HG03066 (cell line): ENCODE measurements around the gene TPST1.

Experiments
- ATAC-seq: cut with Tn5 transposase; IDR thresholded peaks from one replicate; pipeline ENCODE4 v1.9.1; 2021; ENCODE audit warnings: low read depth; ENCODE audit not compliant: unreplicated experiment

TPST1 gene

GRCh38 chr7:66281678-66282590 is 76.8 kb downstream of the TPST1 start:
- no peak for ATAC-seq

GRCh38 chr7:66282591-66282935 is 77.4 kb downstream of the TPST1 start:
- ATAC-seq: no peak

GRCh38 chr7:66283003-66283920 is 78.1 kb downstream of the TPST1 start:
- ATAC-seq: no peak

DNA sequence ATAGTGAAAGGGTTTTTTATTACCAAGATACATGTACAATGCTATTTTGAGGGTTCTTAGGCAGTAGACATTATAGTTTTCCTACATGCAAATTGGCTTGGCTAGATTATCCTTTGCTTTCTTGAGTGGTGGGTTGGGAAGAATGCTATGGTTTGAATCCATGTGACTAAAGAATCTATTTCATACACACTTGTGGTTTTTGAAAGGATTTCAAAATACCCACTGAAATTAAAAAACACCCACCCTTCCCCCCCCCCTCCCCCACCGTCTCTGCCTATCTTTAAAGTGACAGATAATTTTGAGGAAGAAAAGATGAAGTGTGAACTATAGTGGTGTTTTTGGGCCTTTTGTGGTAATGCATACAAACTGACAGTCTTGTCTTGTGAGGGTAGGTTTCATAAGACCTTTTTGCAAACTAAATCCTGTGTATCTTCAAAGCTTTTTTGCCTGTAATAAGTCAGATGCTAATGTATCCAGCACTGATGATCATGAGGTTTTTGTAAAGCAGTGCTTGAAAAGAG is 90.9 kb downstream of the TPST1 start:
- no peak for ATAC-seq

- no peak for ATAC-seq
Observed at GRCh38 chr7:66296557-66296956, 91.4 kb downstream of the TPST1 start.

- no peak for ATAC-seq
Observed at GRCh38 chr7:66297579-66297978, 92.4 kb downstream of the TPST1 start.

- no peak for ATAC-seq
Observed at GRCh38 chr7:66301249-66301648, 96.1 kb downstream of the TPST1 start.

DNA sequence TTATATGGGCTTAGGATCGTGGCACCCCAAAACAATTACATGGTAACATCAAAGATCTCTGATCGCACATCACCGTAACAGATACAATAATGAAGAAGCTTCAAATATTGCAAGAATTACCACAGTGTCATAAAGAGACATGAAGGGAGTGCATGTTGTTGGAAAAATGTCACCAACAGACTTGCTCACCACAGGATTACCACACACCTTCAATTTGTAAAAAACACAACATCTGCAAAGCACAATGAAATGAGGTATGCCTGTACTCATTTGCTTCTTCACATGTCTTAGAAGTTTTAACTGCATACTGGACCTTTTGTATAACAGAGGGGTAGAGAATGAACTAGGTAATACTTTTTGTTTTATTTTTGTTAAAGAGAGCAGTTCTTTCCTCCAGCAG is 96.6 kb downstream of the TPST1 start:
- ATAC-seq: no peak

DNA sequence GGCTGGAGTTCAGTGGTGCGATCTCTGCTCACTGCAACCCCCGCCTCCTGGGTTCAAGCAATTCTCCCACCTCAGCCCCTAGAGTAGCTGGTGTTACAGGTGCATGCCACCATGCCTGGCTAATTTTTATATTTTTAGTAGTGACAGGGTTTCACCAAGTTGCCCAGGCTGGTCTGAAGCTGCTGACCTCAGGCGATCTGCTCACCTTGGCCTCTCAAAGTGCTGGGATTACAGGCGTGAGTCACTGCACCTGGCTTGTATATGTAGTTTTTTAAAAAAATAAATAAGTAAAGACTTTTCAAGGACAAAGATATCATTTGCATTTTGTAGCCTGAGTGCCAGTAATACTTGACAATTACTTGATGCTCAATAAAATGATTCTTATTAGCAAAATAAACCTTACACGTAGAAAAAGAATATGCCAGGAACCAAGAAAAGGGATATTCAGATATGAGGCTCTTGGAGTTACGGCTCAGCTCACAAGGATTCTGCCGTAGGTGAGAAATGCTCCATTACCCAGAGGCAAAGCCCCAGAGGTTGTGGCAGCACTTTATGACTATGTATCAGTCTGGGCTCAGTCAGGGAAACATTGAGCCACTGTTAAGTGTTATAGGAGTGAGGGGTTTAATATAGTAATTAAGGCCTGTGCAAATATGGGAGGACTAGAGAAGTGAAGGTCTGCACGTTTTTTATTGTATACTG is 98.5 kb downstream of the TPST1 start:
- no peak for ATAC-seq

DNA sequence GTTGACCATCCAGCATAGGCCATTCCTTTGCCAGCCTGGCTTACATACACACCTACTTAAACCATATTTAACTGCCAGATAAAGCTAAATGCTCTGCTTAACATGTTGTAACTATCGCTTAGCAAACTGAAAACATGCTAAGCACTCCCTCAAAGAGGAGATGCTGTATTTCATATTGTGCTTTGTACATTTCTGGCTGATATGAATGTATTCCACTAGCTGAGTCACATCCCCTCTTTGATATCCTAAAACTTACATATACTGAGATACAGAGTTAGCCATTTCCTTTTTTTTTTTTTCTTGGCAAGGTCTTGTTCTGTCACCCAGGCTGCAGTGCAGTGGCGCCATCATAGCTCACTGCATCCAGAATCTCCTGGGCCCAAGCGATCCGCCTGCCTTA is 99.4 kb downstream of the TPST1 start:
- ATAC-seq: no peak

GRCh38 chr7:66306243-66306642 is 101.1 kb downstream of the TPST1 start:
- ATAC-seq: no peak

GRCh38 chr7:66307591-66308215 is 102.6 kb downstream of the TPST1 start:
- no peak for ATAC-seq

DNA sequence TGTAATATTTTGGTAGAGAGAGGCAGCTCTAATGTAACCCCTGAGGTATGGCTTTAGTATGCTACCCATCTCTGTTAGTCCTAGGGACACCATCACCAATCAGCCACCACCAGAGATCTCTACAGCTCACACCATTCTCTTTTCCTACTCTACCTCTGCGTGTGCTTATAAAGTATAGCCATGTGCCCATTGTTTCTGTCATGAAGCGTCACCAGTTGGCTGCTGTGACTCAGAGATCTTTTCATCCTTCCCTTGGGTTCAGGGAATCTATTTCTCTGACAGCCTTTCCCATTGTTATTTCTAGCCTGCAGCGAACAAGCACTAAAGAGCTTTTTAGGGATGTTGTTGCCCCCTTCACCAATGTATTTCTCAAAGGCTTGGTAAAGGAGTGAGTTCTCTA is 103.3 kb downstream of the TPST1 start:
- ATAC-seq: no peak

DNA sequence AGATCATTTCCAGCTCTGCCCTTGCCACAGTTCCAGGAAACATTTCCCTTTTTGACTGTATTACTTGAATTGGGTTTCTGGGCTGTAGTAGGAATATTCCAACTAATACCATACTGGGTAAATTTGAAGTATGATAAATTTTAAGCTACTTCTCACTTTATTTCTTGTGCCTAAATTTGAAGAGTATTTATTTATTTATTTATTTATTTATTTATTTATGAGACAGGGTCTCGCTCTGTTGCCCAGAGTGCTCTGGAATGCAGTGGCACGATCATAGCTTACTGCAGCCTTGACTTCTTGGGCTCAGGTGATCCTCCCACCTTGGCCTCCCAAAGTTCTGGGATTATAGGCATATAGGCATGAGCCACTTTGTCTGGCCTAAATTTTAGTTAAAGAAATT is 105.5 kb downstream of the TPST1 start:
- no peak for ATAC-seq

DNA sequence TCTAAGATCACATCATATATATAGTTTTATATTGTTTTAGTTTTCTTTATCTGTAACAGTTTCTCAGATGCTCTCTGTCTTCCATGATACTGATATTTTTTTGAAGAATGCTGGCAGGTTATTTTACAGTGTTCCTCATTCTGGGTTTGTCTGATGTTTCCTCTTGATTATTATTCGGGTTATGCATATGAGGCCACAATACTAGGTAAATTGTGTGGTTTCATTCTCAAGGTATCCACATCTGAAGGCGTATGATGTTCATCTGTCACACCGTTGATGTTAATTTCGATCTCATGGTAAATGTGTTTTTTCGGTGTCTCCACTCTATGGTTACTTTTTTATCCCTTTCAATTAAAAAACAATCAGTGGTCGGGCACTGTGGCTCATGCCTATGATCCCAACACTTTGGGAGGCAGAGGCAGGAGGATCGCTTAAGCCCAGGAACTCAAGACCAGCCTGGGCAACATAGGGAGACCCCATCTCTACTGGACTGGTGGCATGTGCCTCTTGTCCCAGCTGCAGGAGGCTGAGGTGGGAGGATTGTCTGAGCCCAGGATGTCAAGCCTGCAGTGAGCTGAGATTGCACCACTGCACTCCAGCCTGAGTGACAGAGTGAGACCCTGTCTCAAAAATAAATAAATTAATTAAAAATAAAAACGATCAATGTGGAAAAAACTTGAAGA is 108.9 kb downstream of the TPST1 start:
- no peak for ATAC-seq

DNA sequence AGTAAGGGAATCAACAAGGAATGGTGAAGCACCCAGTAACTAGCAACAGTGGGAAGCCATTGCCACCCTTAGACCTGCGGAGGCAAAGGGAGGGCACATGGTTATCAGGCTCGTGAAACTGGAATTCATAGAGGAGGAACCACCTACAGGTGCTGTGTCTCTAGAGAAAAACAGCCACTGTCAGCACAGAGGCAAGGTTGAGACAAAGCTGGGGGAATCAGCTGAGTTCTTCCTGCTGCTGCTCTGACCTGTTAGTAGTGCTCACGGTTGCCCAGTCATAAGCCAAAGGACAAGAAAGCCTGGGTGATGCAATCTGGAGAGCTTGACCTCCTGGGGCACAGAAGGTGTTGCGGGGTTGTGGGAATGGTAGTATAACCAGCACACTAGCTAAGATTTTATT is 110.1 kb downstream of the TPST1 start:
- ATAC-seq: no peak

DNA sequence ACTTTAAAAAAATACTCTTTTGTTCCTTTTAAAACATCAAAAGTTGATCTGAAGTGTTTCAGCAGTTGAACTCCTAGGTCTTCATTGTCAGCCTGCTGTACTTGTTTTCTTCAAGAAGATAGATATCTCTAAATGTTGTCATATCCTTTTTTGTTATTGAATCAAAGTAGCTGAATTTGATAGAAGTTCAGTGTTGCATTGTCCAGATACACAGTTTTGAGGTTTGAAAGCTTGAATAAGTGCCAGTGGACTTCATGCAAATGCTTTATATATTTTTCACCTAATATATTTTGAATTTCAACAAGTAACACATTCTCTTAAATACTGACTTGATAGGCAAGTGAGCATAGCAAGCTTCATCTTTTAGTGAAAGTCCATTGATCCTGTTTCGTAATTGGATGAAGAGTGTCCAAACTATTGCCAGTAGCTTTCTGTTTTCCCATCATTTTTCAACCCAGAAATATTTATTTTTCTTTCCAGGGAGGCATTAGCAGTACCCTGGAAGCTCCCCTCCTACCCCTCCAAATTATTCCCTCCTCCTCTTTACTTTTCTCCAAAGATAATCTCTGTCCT is 114.4 kb downstream of the TPST1 start:
- no peak for ATAC-seq

GRCh38 chr7:66321283-66321682 is 116.1 kb downstream of the TPST1 start:
- no peak for ATAC-seq

- no peak for ATAC-seq
Observed at GRCh38 chr7:66323114-66323796, 118.1 kb downstream of the TPST1 start.
